Epithelial cell of proximal tubule (primary cell): ENCODE measurements around the gene OR52L1. TPM values are rescaled to one million over a fixed set of nuclear protein-coding genes. Genes with fewer than 3 reads are reported as not detected.
A peak's percentile ranks its signal among the peaks of the same experiment; 100 is the strongest.

ENCODE experiments used
- DNase-seq: peaks from one replicate; pipeline ENCODE4 v3.0.0-alpha.2; 2011; ENCODE audit warnings: low read depth
- H3K4me3 ChIP-seq: 2 replicates; pipeline ENCODE4 v1.5.1; 2011; ENCODE audit warnings: low read depth, mild to moderate bottlenecking, low read length
- CTCF ChIP-seq: conservative IDR thresholded peaks from 2 replicates; pipeline ENCODE4 v1.5.1; 2012; ENCODE audit warnings: low read depth, mild to moderate bottlenecking, low read length
- total RNA-seq: library from RNA; depleted of rRNA; stranded (reverse); fragments of >200 nt; gene quantifications from 2 replicates; pipeline ENCODE4 v1.2.3, GENCODE V29; 2015

The OR52L1 gene
- total RNA-seq, 1 donor from 2014 or later = not detected

GRCh38 chr11:5955586-5955985 is 31.2 kb downstream of the OR52L1 start:
- H3K4me3 ChIP-seq = no peak overlapping the region
- no peak for DNase-seq
- TF ChIP-seq CTCF = no peak

GRCh38 chr11:5941951-5942350 is 44.8 kb downstream of the OR52L1 start, which contains the start of gene OR56A3:
Gene OR56A3 (plus strand): TSS chr11:5942251. CDS start chr11:5947347, 5,096 bp downstream.
- H3K4me3 ChIP-seq = no peak within 1 kb of the TSS
- no peak for TF ChIP-seq CTCF
- no peak for DNase-seq

- no peak overlapping the region for H3K4me3 ChIP-seq
- no peak for DNase-seq
- no peak for TF ChIP-seq CTCF
These were observed 46.0 kb downstream of the OR52L1 start for GRCh38 chr11:5940748-5941147.

- peak overlapping the region; percentile 23 for H3K4me3 ChIP-seq
- TF ChIP-seq CTCF = no peak
- DNase-seq = no peak
These were observed 48.2 kb downstream of the OR52L1 start for GRCh38 chr11:5938603-5938965.

- peak overlapping the region; percentile 23 for H3K4me3 ChIP-seq
- no peak for DNase-seq
- no peak for TF ChIP-seq CTCF
These were observed 48.8 kb downstream of the OR52L1 start for GRCh38 chr11:5937868-5938602.

Other genes with a start within 250 kb of the OR52L1 start
- not detected in 2 replicates for gene OR52N4, start 232.7 kb downstream of the OR52L1 start, total RNA-seq
- gene OR52N5, start 203.6 kb downstream of the OR52L1 start, total RNA-seq = not detected in 2 replicates
- gene OR52N1, start 195.7 kb downstream of the OR52L1 start, total RNA-seq = not detected in 2 replicates
- gene OR52N2, start 178.1 kb downstream of the OR52L1 start, total RNA-seq = not detected in 2 replicates
- gene OR52E6, start 145.1 kb downstream of the OR52L1 start, total RNA-seq = not detected in 2 replicates
- gene OR52E8, start 129.3 kb downstream of the OR52L1 start, total RNA-seq = not detected in 2 replicates
- gene OR52E4, start 106.4 kb downstream of the OR52L1 start, total RNA-seq = not detected in 2 replicates
- not detected in 2 replicates for gene OR52E5, start 93.8 kb downstream of the OR52L1 start, total RNA-seq
- gene OR56A3, start 44.7 kb downstream of the OR52L1 start, total RNA-seq = not detected in 2 replicates
- not detected in 2 replicates for gene OR56A5, start 18.5 kb downstream of the OR52L1 start, total RNA-seq
- gene OR56A4, start 20.0 kb upstream of the OR52L1 start, total RNA-seq = not detected in 2 replicates
- not detected in 2 replicates for gene OR56A1, start 43.8 kb upstream of the OR52L1 start, total RNA-seq
- gene OR56B4, start 120.7 kb upstream of the OR52L1 start, total RNA-seq = not detected in 2 replicates
- not detected in 2 replicates for gene OR52B2, start 183.3 kb upstream of the OR52L1 start, total RNA-seq
- not detected in 2 replicates for gene OR52W1, start 212.2 kb upstream of the OR52L1 start, total RNA-seq
- not detected in 2 replicates for gene C11orf42, start 218.6 kb upstream of the OR52L1 start, total RNA-seq
- 9.6 and 15.6 TPM in 2 replicates for gene FHIP1B, start 247.7 kb upstream of the OR52L1 start, total RNA-seq